H1 (cell line): ENCODE results near the gene CISH. TPM values are rescaled to one million over a fixed set of nuclear protein-coding genes. Genes with fewer than 3 reads are reported as not detected.

ENCODE experiments used
- RNF2 ChIP-seq: fragments of 200-900, 300-1000 bp; sonication (generic); IDR thresholded peaks from 2 replicates; pipeline ENCODE4 v1.7.1; 2016; ENCODE audit warnings: borderline replicate concordance, low read depth, mild to moderate bottlenecking, antibody characterized with exemption, low read length; ENCODE audit not compliant: poor library complexity, severe bottlenecking; ENCODE audit errors: missing control alignments
- TCF12 ChIP-seq: IDR thresholded peaks from 2 replicates; pipeline ENCODE4 v1.6.1; 2011; ENCODE audit warnings: low read depth, mild to moderate bottlenecking, low read length
- polyA plus RNA-seq, 7 experiments: library from polyadenylated mRNA; depleted of rRNA in 3 of 7; stranded (reverse) in 5 of 7; unstranded in 2 of 7; fragments of >200 nt in 5 of 7; fragments of 200-250 nt in 2 of 7; gene quantifications; 1 replicate in 5 of 7; 2 replicates in 1 of 7; 4 replicates in 1 of 7; pipeline versions ENCODE4 v1.2.1 to v1.2.3, GENCODE V29; 2011 to 2013; ENCODE audit warnings: missing spikeins in 2 of 7, mixed read lengths in 2 of 7
- total RNA-seq: library from RNA; stranded (reverse); fragmentation: NEBNext Ultra II Directional; extraction: Animal tissue kit (Norgen Biotek cat#: 25700); gene quantifications from 2 replicates; pipeline ENCODE4 v1.2.1, GENCODE V29; 2021

The CISH gene
- total and polyA plus RNA-seq, 2 of the 8 experiments (the other 6 are each of a cell fraction or from before 2014, with no cell fraction given), result 1.9 to 2.2 TPM

DNA sequence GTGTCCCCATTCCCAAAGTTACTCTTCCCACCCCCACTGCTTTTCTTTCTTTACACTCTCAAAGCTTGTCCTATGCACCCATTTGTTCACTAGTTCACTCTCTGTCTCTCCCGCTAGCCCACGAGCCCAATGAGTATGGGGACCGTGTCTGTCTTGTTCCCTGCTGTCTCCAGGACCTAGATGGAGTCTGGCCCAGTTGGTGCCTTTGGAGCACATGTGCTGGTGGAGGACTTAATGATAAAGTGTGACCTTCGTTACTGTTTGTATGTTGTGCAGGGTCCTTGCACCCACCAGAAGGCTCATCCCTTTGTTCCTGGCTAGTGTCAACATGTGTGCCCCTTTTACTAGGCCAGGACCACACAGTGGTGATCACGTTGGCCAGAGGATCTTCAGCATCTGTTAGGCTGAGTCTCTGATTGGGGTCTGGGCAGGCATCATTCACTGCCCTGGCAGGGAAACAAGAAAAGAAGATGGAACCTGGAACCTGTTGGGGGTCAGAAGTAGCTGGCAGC is 7.4 kb downstream of the CISH start (continued):
- TF ChIP-seq TCF12 (no peak), RNF2 (no peak)
- TF ChIP-seq, all 59 proteins: peak for 0
